Astrocyte (in vitro differentiated cells and primary cell): ENCODE data around the gene FILIP1L. TPM values are rescaled to one million over a fixed set of nuclear protein-coding genes. Genes with fewer than 3 reads are reported as not detected.

ENCODE experiments used
- DNase-seq: peaks from one replicate; pipeline ENCODE4 v3.0.0-alpha.2; 2010; ENCODE audit warnings: low read depth
- FAIRE-seq: peaks from 2 replicates; lab custom pipeline; 2011; peaks lifted over from hg19 to GRCh38; lab: Jason Lieb, UNC
- H2AFZ ChIP-seq: 2 replicates; pipeline ENCODE4 v1.6.0; 2012; ENCODE audit warnings: low read depth, low read length, inconsistent platforms
- H3K27ac ChIP-seq: 2 replicates; pipeline ENCODE4 v1.5.1; 2011; ENCODE audit warnings: low read depth, low read length, inconsistent platforms
- H3K27me3 ChIP-seq: 2 replicates; pipeline ENCODE4 v1.6.0; 2011; ENCODE audit warnings: low read length, inconsistent platforms; ENCODE audit not compliant: insufficient read depth
- H3K36me3 ChIP-seq: 2 replicates; pipeline ENCODE4 v1.5.1; 2011; ENCODE audit warnings: low read length, inconsistent platforms; ENCODE audit not compliant: insufficient read depth
- H3K4me1 ChIP-seq: 2 replicates; pipeline ENCODE4 v1.5.1; 2011; ENCODE audit warnings: low read length, inconsistent platforms; ENCODE audit not compliant: insufficient read depth
- H3K4me2 ChIP-seq: 2 replicates; pipeline ENCODE4 v1.6.0; 2012; ENCODE audit warnings: low read length, inconsistent platforms
- H3K4me3 ChIP-seq: 2 replicates; pipeline ENCODE4 v1.5.1; 2011; ENCODE audit warnings: low read depth, mild to moderate bottlenecking, low read length, inconsistent platforms; ENCODE audit not compliant: insufficient read depth
- H3K79me2 ChIP-seq: 2 replicates; pipeline ENCODE4 v1.6.0; 2012; ENCODE audit warnings: mild to moderate bottlenecking, low read length, inconsistent platforms; ENCODE audit not compliant: insufficient read depth
- H3K9ac ChIP-seq: 2 replicates; pipeline ENCODE4 v1.6.0; 2012; ENCODE audit warnings: mild to moderate bottlenecking, low read length, inconsistent platforms
- H3K9me3 ChIP-seq: 2 replicates; pipeline ENCODE4 v1.5.1; 2012; ENCODE audit warnings: low read depth, mild to moderate bottlenecking, low read length, inconsistent platforms; ENCODE audit not compliant: insufficient read depth
- H4K20me1 ChIP-seq: 2 replicates; pipeline ENCODE4 v1.6.0; 2012; ENCODE audit warnings: low read length, inconsistent platforms; ENCODE audit not compliant: insufficient read depth
- H3K27ac Mint-ChIP-seq: one replicate; pipeline ENCODE4 v1.8.0; 2021; ENCODE audit warnings: mild to moderate bottlenecking, mixed read lengths; ENCODE audit not compliant: unreplicated experiment
- H3K27me3 Mint-ChIP-seq: one replicate; pipeline ENCODE4 v1.8.0; 2021; ENCODE audit warnings: low read depth, mixed read lengths; ENCODE audit not compliant: unreplicated experiment
- H3K36me3 Mint-ChIP-seq: one replicate; pipeline ENCODE4 v1.8.0; 2021; ENCODE audit warnings: low read depth, mixed read lengths; ENCODE audit not compliant: unreplicated experiment
- H3K4me1 Mint-ChIP-seq: one replicate; pipeline ENCODE4 v1.8.0; 2021; ENCODE audit warnings: low read depth, mixed read lengths; ENCODE audit not compliant: unreplicated experiment
- H3K4me3 Mint-ChIP-seq: one replicate; pipeline ENCODE4 v1.8.0; 2021; ENCODE audit warnings: mild to moderate bottlenecking, moderate library complexity, mixed read lengths; ENCODE audit not compliant: unreplicated experiment
- H3K9me3 Mint-ChIP-seq: one replicate; pipeline ENCODE4 v1.8.0; 2021; ENCODE audit warnings: mild to moderate bottlenecking, mixed read lengths; ENCODE audit not compliant: unreplicated experiment
- CTCF ChIP-seq: IDR thresholded peaks from 2 replicates; pipeline ENCODE4 v1.5.1; 2011; ENCODE audit warnings: low read depth, mild to moderate bottlenecking, inconsistent platforms, low read length, moderate library complexity; ENCODE audit not compliant: insufficient read depth
- EZH2 ChIP-seq: IDR thresholded peaks from 2 replicates; pipeline ENCODE4 v1.6.1; 2012; ENCODE audit warnings: mild to moderate bottlenecking, low read length, inconsistent platforms; ENCODE audit not compliant: insufficient read depth
- total RNA-seq: library from RNA; stranded (reverse); gene quantifications from 2 replicates; pipeline ENCODE4 v1.2.1, GENCODE V29; 2021

Gene FILIP1L
- total RNA-seq, 1 donor from 2014 or later: 209 TPM

- Histone ChIP-seq H3K4me1 (peaks cover 55% of the 10 kb centered on the region), H3K4me3 (no peak overlapping the region), H4K20me1 (no peaks in the 10 kb centered on the region), H2AFZ (no peak overlapping the region), H3K36me3 (no peaks in the 10 kb centered on the region), H3K79me2 (no peaks in the 10 kb centered on the region), H3K27ac (peak overlapping the region; percentile 62), H3K27me3 (no peaks in the 10 kb centered on the region), H3K4me2 (peak overlapping the region; percentile 39), H3K9me3 (no peaks in the 10 kb centered on the region), H3K9ac (peak overlapping the region; percentile 4)
- Mint-ChIP-seq H3K36me3 (no peaks in the 10 kb centered on the region), H3K27me3 (no peaks in the 10 kb centered on the region), H3K27ac (peak overlapping the region; percentile 93), H3K4me1 (peaks cover 73% of the 10 kb centered on the region), H3K4me3 (peak overlapping the region; percentile 58), H3K9me3 (no peaks in the 10 kb centered on the region)
- TF ChIP-seq EZH2 (no peak), CTCF (no peak)
- FAIRE-seq (peak; percentile 69), DNase-seq (peak; percentile 100)
These were observed 68.6 kb downstream of the FILIP1L start for GRCh38 chr3:100045696-100046095.

- Histone ChIP-seq H3K36me3 (no peaks in the 10 kb centered on the region), H3K9me3 (no peaks in the 10 kb centered on the region), H3K4me2 (no peak overlapping the region), H4K20me1 (no peaks in the 10 kb centered on the region), H3K9ac (no peak overlapping the region), H2AFZ (no peak overlapping the region), H3K27ac (no peak overlapping the region), H3K27me3 (no peaks in the 10 kb centered on the region), H3K4me3 (no peak overlapping the region), H3K79me2 (no peaks in the 10 kb centered on the region), H3K4me1 (peaks cover 62% of the 10 kb centered on the region)
- DNase-seq (no peak), FAIRE-seq (no peak)
- no peaks in the 10 kb centered on the region for H3K27me3 Mint-ChIP-seq
- peaks cover 80% of the 10 kb centered on the region for H3K4me1 Mint-ChIP-seq
- no peaks in the 10 kb centered on the region for H3K36me3 Mint-ChIP-seq
- peak overlapping the region; percentile 93 for H3K27ac Mint-ChIP-seq
- no peak for TF ChIP-seq EZH2
- TF ChIP-seq CTCF: no peak
- no peaks in the 10 kb centered on the region for H3K9me3 Mint-ChIP-seq
- no peak overlapping the region for H3K4me3 Mint-ChIP-seq
These were observed 69.9 kb downstream of the FILIP1L start for GRCh38 chr3:100044369-100044768.

DNA sequence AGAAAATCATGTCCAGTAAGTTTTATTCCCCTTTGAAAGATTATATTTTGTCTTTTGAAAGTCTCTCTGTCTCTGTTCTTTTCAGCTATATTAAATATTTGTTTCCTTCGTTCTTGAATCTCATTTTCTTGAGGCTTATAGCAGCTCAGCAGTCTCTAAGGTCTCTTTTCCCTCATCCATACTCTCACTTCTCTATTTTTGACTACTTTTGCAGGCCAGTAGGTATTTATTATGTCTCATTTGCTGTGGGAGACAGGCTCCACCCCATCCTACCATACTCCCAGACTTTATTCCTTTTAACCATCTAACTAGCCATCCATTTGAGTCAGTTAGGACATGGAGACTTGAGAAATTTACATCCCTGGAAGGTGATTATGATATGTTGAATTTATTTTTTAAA, 71.0 kb downstream of the FILIP1L start:
- Mint-ChIP-seq H3K4me1 (peaks cover 79% of the 10 kb centered on the region), H3K9me3 (no peaks in the 10 kb centered on the region), H3K27me3 (no peaks in the 10 kb centered on the region), H3K27ac (peak overlapping the region; percentile 96), H3K4me3 (peak overlapping the region; percentile 35), H3K36me3 (no peaks in the 10 kb centered on the region)
- H3K4me1 ChIP-seq: peaks cover 60% of the 10 kb centered on the region
- H3K27ac ChIP-seq: peak overlapping the region; percentile 97
- H3K4me3 ChIP-seq: no peak overlapping the region
- no peaks in the 10 kb centered on the region for H3K27me3 ChIP-seq
- H2AFZ ChIP-seq: no peak overlapping the region
- H3K36me3 ChIP-seq: no peaks in the 10 kb centered on the region
- no peak for TF ChIP-seq CTCF
- TF ChIP-seq EZH2: no peak
- H3K4me2 ChIP-seq: peak overlapping the region; percentile 62
- H3K79me2 ChIP-seq: no peaks in the 10 kb centered on the region
- no peak for FAIRE-seq
- H3K9me3 ChIP-seq: no peaks in the 10 kb centered on the region
- H4K20me1 ChIP-seq: no peaks in the 10 kb centered on the region
- no peak for DNase-seq
- peak overlapping the region; percentile 82 for H3K9ac ChIP-seq
